ENCODE measurements around the gene B4GALT2. TPM values are rescaled to one million over a fixed set of nuclear protein-coding genes. Genes with fewer than 3 reads are reported as not detected.

Gene B4GALT2
- total and polyA plus RNA-seq, 2 donors (not counting 1 experiment from before 2014, with no cell fraction given): 4.6 to 6.5 TPM

DNA sequence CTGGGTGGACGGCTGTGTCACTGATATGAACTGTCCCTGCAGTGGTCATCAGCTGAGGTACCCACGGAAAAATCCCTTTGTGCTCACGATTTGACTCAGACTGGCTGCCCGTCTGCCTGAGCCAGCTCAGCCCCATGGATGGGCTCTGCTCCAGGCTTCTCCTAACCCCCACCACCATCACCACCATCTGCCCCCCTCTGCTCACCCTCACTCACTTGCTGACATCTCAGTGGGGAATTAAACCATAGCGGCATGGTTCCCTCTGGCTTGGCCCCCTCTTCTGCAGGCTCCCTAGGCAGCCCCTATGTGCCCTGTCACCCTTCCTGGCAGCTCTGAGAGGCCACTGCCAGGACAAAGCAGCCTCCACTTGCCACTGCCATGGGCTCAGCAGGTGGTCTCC, 34.9 kb downstream of the B4GALT2 start:
- no peaks in the 10 kb centered on the region for H3K79me2 ChIP-seq (ENCODE audit: control insufficient read depth, insufficient read depth, low read length)
- H4K20me1 ChIP-seq (ENCODE audit: control insufficient read depth, insufficient read depth, low read length, poor library complexity, severe bottlenecking): no peaks in the 10 kb centered on the region
- ChIA-PET POLR2A (interaction anchor here (0.6 kb wide), 1 partner anchor 25 kb away, joined by 3 read pairs; no protein-coding TSS in a partner anchor), CTCF (interaction anchor here (0.6 to 3.6 kb wide), 4 partner anchors 8 to 22 kb away, joined by 4 to 21 read pairs (median 14); partner anchors contain the start of gene SLC6A9)
- no peak overlapping the region for H3K27ac ChIP-seq (ENCODE audit: low read length in 2 of 2)
- TF ChIP-seq, protein P1, sequence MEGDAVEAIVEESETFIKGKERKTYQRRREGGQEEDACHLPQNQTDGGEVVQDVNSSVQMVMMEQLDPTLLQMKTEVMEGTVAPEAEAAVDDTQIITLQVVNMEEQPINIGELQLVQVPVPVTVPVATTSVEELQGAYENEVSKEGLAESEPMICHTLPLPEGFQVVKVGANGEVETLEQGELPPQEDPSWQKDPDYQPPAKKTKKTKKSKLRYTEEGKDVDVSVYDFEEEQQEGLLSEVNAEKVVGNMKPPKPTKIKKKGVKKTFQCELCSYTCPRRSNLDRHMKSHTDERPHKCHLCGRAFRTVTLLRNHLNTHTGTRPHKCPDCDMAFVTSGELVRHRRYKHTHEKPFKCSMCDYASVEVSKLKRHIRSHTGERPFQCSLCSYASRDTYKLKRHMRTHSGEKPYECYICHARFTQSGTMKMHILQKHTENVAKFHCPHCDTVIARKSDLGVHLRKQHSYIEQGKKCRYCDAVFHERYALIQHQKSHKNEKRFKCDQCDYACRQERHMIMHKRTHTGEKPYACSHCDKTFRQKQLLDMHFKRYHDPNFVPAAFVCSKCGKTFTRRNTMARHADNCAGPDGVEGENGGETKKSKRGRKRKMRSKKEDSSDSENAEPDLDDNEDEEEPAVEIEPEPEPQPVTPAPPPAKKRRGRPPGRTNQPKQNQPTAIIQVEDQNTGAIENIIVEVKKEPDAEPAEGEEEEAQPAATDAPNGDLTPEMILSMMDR (IDR thresholded peaks at IDR 0.05): no peak
- TF ChIP-seq EZH2 (IDR thresholded peaks at IDR 0.05; ENCODE audit: borderline replicate concordance, insufficient read depth, low read depth, low read length, poor library complexity, severe bottlenecking): no peak
- ATAC-seq (ENCODE audit: low read depth) (no peak), DNase-seq (no peak)
- H3K27me3 ChIP-seq (replicated peaks in 1 of 4; ENCODE audit: control extremely low read depth in 1 of 4, control insufficient read depth in 3 of 4, insufficient read depth in 4 of 4, low read length in 3 of 4): no peaks in the 10 kb centered on the region
- H3K27me3 Mint-ChIP-seq: peaks cover 9% of the 10 kb centered on the region
- H3K9me3 ChIP-seq (ENCODE audit: control extremely low read depth in 1 of 3, control insufficient read depth in 2 of 3, insufficient read depth in 1 of 3, low read length in 2 of 3): no peaks in the 10 kb centered on the region
- WGBS (ENCODE audit: insufficient coverage): 82% methylated on average over 5 of the region's 5 CpGs
- H3K9me3 Mint-ChIP-seq (ENCODE audit: insufficient read depth): no peaks in the 10 kb centered on the region
- intact Hi-C loops (cut with micrococcal nuclease): no loop called here
- no peak overlapping the region for H3K9ac ChIP-seq (ENCODE audit: low read length)
- H3K36me3 ChIP-seq (replicated peaks in 1 of 2; ENCODE audit: control extremely low read depth in 1 of 2, control insufficient read depth in 1 of 2, extremely low read depth in 1 of 2, insufficient read depth in 2 of 2, low read length in 1 of 2): no peaks in the 10 kb centered on the region
- H3K27ac Mint-ChIP-seq: no peak overlapping the region
- H3K4me1 Mint-ChIP-seq: no peaks in the 10 kb centered on the region
- H3K4me2 ChIP-seq (replicated peaks; ENCODE audit: low read depth, low read length, poor library complexity, severe bottlenecking): no peak overlapping the region
- H3K4me3 ChIP-seq (ENCODE audit: control extremely low read depth in 1 of 5, extremely low read depth in 1 of 5, insufficient read depth in 1 of 5, low read depth in 2 of 5, low read length in 4 of 5): no peak overlapping the region
- H3K4me3 Mint-ChIP-seq: no peak overlapping the region
- H3K4me1 ChIP-seq (ENCODE audit: control insufficient read depth in 2 of 2, insufficient read depth in 2 of 2, low read length in 2 of 2): no peaks in the 10 kb centered on the region
- no peak overlapping the region for H2AFZ ChIP-seq (ENCODE audit: insufficient read depth, low read depth, low read length, poor library complexity, severe bottlenecking)

DNA sequence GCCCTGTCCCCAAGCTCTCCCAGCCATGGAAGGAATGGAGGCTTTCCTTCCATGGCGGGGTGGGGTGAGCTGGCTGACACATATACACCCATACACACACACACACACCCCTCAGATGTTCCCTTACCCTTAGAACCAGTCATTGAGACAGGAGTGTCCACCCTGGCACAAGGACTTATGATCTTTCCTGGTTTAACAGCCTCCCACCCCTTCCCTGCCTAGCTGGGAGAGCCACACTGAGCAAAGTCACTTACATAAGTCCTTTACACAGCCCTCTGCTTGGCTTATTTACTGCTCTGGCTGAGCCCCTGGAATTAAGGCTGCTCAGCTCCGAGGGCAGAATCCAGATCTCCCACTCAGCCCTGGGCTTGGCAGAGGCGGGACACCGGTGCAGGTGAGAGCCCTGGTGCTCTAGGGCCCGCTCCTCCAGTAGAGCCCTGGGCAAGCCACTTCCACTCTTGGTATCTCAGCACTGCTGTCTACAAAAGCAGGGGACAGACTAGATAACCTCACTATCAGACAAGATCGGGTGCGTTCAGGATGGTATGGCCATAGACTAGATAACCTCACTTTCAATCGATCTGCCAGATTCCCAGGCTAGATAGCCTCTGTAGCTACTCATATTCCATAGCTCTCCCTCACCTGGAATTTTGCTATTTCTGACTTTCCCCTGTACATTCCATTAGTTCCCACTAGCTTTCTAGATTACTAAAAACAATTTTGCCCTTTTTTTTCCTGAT, 35.5 kb downstream of the B4GALT2 start:
- DNase-seq (no peak), ATAC-seq (ENCODE audit: low read depth) (no peak)
- Histone ChIP-seq H3K4me1 (ENCODE audit: control insufficient read depth in 2 of 2, insufficient read depth in 2 of 2, low read length in 2 of 2) (no peaks in the 10 kb centered on the region), H3K9ac (ENCODE audit: low read length) (no peak overlapping the region), H3K36me3 (replicated peaks in 1 of 2; ENCODE audit: control extremely low read depth in 1 of 2, control insufficient read depth in 1 of 2, extremely low read depth in 1 of 2, insufficient read depth in 2 of 2, low read length in 1 of 2) (no peaks in the 10 kb centered on the region), H4K20me1 (ENCODE audit: control insufficient read depth, insufficient read depth, low read length, poor library complexity, severe bottlenecking) (no peaks in the 10 kb centered on the region), H2AFZ (ENCODE audit: insufficient read depth, low read depth, low read length, poor library complexity, severe bottlenecking) (no peak overlapping the region), H3K9me3 (ENCODE audit: control extremely low read depth in 1 of 3, control insufficient read depth in 2 of 3, insufficient read depth in 1 of 3, low read length in 2 of 3) (no peaks in the 10 kb centered on the region), H3K4me2 (replicated peaks; ENCODE audit: low read depth, low read length, poor library complexity, severe bottlenecking) (no peak overlapping the region), H3K27me3 (replicated peaks in 1 of 4; ENCODE audit: control extremely low read depth in 1 of 4, control insufficient read depth in 3 of 4, insufficient read depth in 4 of 4, low read length in 3 of 4) (no peaks in the 10 kb centered on the region), H3K27ac (ENCODE audit: low read length in 2 of 2) (no peak overlapping the region), H3K79me2 (ENCODE audit: control insufficient read depth, insufficient read depth, low read length) (no peaks in the 10 kb centered on the region), H3K4me3 (ENCODE audit: control extremely low read depth in 1 of 5, extremely low read depth in 1 of 5, insufficient read depth in 1 of 5, low read depth in 2 of 5, low read length in 4 of 5) (no peak overlapping the region)
- intact Hi-C loops (cut with micrococcal nuclease): no loop called here
- Mint-ChIP-seq H3K27ac (no peak overlapping the region), H3K27me3 (peaks cover 9% of the 10 kb centered on the region), H3K9me3 (ENCODE audit: insufficient read depth) (no peaks in the 10 kb centered on the region), H3K4me1 (no peaks in the 10 kb centered on the region), H3K4me3 (no peak overlapping the region)
- ChIA-PET CTCF (interaction anchor here (0.6 to 3.6 kb wide), 4 partner anchors 9 to 22 kb away, joined by 4 to 21 read pairs (median 14); partner anchors contain the start of gene SLC6A9), POLR2A (interaction anchor here (0.6 kb wide), 1 partner anchor 26 kb away, joined by 3 read pairs; no protein-coding TSS in a partner anchor)
- TF ChIP-seq, protein P1 (IDR thresholded peaks at IDR 0.05): no peak
- no peak for TF ChIP-seq EZH2 (IDR thresholded peaks at IDR 0.05; ENCODE audit: borderline replicate concordance, insufficient read depth, low read depth, low read length, poor library complexity, severe bottlenecking)
- WGBS (ENCODE audit: insufficient coverage): 88% methylated on average over 8 of the region's 8 CpGs
